Measurements from ENCODE around the gene SPAG16.

GRCh38 chr2:213420828-213421385 lies 136.6 kb downstream of the SPAG16 start:
- no peak for TF ChIP-seq CTCF (IDR thresholded peaks at IDR 0.05)
- no peak for TF ChIP-seq POLR2A (IDR thresholded peaks at IDR 0.05)
